ENCODE measurements around the gene MRAP.

The MRAP gene

DNA sequence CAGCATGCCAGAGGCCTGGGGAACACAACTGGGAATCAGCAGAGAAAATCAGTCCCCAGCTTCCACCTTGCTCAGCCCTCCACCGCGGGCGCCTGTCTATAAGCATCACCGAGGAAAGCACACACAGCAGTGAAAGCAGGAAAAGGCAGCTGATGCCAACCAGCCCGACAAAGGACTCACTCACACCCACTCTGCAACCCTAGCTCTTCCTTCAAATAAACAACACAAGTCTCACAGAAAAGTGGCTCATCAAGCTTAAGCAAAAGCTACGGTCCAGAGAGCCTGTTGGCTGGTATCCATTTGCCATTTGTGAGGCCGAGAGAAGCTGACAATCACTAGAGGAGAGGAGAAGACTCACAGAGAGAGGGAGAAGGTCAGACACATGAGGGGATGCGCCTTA, 27.1 kb downstream of the MRAP start:
- DNase-seq = no peak

- no peak for DNase-seq
These were observed 29.9 kb downstream of the MRAP start for GRCh38 chr21:32328595-32328994.

DNA sequence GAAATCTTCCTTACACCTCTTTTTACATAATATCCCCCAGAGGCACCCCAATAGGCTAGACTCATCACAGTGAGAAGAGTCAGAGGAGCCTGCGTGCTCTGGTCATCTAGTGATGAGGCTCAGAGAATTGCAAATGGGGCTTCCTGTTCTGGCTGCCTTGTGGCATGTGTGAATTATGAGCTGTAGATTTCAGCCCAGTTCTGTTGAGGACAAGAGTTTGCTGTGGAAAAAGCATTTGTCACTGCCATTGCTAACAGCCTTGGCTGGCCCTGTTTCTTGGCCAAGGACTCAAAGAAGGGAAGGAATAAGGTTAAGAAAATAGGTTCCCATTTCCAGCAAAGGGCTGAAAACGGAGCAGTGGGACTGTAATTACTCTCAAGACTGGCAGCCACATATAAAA, 30.7 kb downstream of the MRAP start:
- DNase-seq = no peak

DNA sequence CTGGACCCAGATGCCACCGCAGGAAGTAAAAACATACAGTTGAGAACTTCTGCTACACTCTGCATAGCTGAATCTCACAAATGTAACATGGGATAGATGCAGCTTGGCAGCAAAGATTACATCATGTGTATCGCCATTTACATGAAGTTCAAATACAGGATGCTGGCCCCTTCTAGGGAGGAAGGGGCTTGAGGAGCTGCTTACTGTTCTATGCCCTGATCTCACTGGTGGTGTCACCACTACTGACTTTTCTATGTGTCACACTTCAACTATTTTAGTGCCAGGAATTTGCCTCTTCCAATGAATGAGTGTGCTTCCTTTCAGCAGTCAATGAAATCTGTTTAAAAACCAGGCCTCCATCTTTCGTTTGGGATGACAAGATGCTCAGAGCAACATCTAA, 31.1 kb downstream of the MRAP start:
- no peak for DNase-seq

GRCh38 chr21:32330784-32331311, 32.2 kb downstream of the MRAP start:
- DNase-seq = no peak

- no peak for DNase-seq
These were observed 33.0 kb downstream of the MRAP start for GRCh38 chr21:32331444-32332305.

DNA sequence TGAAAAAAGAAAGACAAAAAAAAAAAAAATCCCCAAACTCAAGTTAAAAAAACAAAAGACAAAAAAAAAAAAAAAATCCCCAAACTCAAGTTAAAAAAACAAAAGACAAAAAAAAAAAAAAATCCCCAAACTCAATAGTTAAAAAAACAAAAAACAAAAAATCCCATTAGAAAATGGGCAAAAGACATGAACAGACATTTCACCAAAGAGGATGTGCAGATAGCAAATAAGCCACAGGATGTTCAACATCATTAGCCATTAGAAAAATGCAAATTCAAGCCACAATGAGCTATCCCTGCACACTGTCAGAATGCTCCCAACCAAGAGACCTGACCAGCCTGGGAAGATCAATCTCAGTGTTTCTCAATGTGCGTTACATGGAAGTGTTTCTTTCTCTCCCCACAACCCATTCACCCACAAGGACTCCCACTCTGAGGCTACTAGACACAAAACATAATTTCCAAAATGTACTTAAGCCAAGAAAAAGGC, 33.9 kb downstream of the MRAP start:
- no peak for DNase-seq

DNA sequence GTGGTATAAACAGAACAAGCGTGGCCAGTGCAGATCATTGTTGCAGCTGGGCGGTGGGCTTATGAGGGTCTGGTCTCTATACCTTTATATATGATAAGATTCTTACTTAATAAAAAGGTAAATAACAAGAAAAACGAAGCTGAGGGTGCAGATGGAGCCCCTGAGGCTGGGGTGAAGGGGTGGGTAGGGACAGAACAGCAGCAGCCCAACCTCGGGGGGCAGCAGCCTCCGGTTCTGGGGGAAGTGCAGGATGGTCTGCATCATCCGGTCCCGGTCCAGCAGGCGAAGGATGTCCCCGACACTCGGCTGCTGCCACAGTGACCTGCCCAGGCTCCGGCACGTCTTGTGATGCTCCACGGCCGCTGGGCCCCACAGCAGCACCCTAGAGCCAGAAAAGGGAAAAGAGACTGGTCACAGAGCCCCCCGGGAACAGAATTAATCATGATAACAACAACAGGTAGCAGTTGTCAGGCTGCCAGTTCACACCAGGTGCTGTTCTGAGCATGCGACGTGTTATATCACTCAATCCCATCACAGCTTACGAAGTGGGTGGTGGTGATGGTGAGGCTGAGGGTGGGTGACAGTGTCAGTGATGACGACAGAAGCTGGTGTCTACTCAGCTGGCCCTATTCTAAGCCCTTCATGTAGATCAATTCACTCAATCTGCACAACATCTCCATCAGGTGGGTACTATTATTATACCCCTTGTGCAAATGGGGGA, 35.5 kb downstream of the MRAP start:
- DNase-seq = no peak

GRCh38 chr21:32334980-32335531, 36.4 kb downstream of the MRAP start:
- no peak for DNase-seq

DNA sequence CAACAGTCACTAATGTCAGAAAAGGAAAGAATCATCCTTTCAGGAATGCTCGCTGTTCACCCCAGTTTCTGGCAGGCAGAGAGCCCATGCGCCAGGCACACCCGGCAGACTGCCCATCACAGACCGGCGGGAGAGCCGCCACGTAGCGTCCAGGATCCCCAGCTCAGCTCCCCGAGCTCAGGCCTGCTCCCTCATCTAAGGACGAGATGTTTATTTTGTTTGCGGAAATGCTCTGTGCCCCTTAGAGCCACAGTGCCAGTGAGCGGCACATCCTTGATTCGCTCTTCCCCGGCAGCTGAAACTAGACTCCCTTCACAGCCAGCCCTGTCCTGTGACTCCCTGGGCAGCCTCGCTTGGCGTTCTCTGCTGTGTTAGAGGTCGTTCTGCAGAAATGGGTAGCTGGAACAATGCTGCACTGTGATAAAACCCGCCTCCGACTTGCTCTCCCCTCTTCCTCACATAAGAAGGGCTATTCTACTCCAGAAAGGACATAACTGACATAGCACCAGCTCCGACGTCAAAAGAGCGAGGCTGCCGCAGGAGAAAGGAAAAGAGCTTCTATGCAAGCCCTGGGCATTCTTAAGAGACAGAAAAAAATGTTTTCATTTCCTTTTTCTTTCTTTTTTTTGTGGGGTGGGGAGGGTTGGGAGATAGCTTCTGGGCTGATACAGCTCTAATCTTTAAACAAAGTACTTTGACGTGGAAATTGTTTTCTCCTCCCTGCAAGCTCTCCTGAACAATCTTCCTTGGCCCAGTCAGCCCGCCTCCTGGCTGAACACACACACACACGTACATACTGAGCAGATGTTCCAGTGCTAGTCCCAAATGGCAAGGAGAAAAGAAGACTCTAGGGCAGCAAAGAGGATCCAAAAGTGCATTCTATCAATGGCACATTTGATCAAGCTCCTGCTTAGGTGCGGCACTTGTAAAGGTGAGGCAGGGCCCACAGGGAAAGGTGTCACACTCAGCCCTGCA, 37.2 kb downstream of the MRAP start:
- no peak for DNase-seq

DNA sequence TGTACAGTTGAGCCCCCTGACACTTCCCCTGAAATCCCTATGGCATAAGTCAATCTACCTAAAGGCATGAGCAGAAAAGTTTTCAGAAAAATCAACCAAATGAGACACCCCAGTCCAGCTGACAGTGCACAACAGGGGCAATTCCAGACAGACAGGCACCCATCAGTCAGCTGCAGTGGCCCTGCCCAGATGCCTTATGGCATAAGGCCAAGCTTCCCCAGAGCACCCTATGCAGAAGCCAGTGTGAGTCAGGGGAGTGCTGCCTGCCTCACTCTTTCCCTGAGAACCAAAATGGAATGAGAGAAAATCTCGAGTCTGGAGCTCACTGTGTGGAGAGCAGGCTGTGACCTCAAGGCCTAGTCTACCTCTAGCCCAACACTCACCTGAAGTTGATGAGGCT, 38.1 kb downstream of the MRAP start:
- DNase-seq = peak; percentile 44

DNA sequence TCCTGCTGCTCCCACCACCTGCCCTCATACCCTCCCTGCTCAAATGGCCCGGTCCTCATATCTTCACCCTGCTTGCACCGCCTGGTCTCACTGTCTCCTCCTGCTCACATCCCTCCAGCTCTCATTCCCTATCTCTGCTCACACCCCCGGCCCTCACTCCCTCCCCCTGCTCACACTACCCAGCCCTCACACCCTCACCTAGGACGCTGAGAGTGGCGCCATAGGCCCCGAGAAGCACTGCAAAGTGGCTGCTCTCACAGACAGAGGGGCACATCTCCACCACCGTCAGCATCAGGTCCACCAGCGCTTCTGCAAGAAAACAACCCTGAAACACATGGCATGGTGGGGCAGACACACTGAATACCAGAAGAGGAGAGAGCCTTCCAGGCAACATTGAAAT, 38.6 kb downstream of the MRAP start:
- DNase-seq = no peak

DNA sequence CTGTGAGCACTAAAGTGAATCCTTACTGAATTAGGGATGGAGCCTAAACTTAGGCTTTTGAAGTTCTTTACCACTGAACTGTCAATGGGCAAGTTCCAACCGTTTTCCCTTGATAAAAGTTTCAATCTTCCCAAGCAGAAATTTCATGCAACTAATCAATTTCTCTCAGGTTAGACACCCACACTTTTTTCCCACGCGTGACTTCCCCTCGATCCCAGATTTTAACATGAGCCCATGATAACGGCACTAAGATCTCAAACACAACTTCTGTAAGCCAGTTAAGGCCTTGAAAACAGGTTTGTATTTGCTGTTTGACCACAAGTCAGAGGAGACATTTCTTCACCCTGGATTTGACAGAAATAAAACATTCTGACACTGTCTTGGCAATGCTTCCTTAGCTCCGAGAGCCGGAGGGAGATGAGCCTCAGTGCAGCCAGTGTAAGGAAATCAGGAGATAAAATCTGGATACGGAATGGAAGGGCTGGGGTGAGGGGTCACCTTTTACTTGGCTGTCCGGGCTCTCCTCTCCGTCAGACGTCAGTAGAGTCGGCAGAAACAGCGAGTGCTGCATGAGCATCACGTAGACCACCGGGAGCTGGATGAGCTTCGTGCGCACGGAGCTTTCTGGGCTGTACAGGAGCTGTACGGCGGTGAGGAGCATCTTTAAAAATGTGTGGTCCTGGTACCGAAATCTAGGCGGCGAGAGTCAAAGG, 39.7 kb downstream of the MRAP start:
- DNase-seq = no peak

GRCh38 chr21:32340863-32341848, 42.5 kb downstream of the MRAP start:
- DNase-seq = no peak

DNA sequence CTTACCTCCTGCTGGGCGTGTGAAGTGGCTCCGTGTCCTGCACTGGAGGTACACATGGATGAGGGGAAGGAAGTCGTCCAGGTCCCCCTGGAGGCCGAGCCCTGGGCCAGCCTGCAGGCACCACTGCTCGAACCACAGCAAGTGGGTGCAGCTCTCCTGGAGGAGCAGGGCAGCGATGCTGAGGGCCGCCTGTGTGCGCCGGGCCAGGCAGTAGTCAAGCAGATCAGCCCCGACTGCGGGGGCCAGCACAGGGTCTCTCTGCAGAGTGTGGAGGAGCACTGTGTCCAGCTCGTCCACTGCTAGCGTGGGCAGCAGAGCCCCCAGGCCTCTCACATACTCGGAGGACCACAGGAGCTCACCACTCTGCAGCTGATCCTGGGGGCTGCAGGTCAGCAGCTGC, 48.3 kb downstream of the MRAP start:
- no peak for DNase-seq

- DNase-seq = no peak
These were observed 48.7 kb downstream of the MRAP start for GRCh38 chr21:32347351-32347750.

GRCh38 chr21:32347977-32348376, 49.3 kb downstream of the MRAP start:
- DNase-seq = no peak

GRCh38 chr21:32348604-32349332, 50.1 kb downstream of the MRAP start:
- DNase-seq = no peak

DNA sequence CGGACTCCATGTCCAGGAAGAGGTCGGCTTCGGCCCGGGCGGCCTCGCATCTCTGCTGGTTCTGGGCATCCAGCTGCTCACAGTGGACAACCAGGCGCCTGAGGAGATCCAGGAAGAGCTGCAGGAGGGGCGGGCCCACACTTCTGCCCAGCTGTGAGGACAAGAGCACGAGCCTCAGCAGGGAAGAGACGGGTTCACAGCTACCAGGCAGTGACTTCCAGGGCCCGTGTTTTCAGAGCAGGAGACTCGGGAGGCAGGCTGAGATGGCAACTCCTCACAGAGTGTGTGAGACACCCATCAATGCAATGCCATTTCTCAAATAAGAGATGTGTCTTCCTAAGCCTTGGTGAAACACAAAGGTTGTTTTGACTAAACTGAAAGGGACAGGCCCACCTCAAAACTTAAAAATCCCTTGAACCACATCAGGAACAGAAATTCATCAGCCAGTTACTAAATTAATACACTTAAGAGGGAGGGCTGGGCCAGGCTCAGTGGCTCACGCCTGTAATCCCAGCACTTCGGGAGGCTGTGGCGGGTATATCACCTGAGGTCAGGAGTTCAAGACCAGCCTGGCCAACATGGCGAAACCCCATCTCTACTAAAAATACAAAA, 50.8 kb downstream of the MRAP start:
- no peak for DNase-seq

Data from NCI-H1105 (cell line).